ENCODE data around the gene ZNF385C. TPM values are rescaled to one million over a fixed set of nuclear protein-coding genes. Genes with fewer than 3 reads are reported as not detected.

Gene ZNF385C
- total and polyA plus RNA-seq, 2 donors (not counting 1 experiment from before 2014, with no cell fraction given) = 0.33 to 1.1 TPM

GRCh38 chr17:42058063-42058462 is 40.2 kb downstream of the ZNF385C start:
- Histone ChIP-seq H3K27me3 (replicated peaks in 1 of 4; ENCODE audit: control extremely low read depth in 1 of 4, control insufficient read depth in 3 of 4, insufficient read depth in 4 of 4, low read length in 3 of 4) (peaks cover 0 to 8% (median 0%) of the 10 kb centered on the region in 4 experiments), H3K27ac (ENCODE audit: low read length in 2 of 2) (no peak overlapping the region), H2AFZ (ENCODE audit: insufficient read depth, low read depth, low read length, poor library complexity, severe bottlenecking) (no peak overlapping the region), H3K9me3 (ENCODE audit: control extremely low read depth in 1 of 3, control insufficient read depth in 2 of 3, insufficient read depth in 1 of 3, low read length in 2 of 3) (peaks cover 0 to 19% (median 0%) of the 10 kb centered on the region in 3 donors), H3K4me2 (replicated peaks; ENCODE audit: low read depth, low read length, poor library complexity, severe bottlenecking) (no peak overlapping the region), H3K9ac (ENCODE audit: low read length) (no peak overlapping the region), H3K4me3 (ENCODE audit: control extremely low read depth in 1 of 5, extremely low read depth in 1 of 5, insufficient read depth in 1 of 5, low read depth in 2 of 5, low read length in 4 of 5) (no peak overlapping the region), H3K4me1 (ENCODE audit: control insufficient read depth in 2 of 2, insufficient read depth in 2 of 2, low read length in 2 of 2) (no peaks in the 10 kb centered on the region), H3K36me3 (replicated peaks in 1 of 2; ENCODE audit: control extremely low read depth in 1 of 2, control insufficient read depth in 1 of 2, extremely low read depth in 1 of 2, insufficient read depth in 2 of 2, low read length in 1 of 2) (no peaks in the 10 kb centered on the region), H4K20me1 (ENCODE audit: control insufficient read depth, insufficient read depth, low read length, poor library complexity, severe bottlenecking) (no peaks in the 10 kb centered on the region), H3K79me2 (ENCODE audit: control insufficient read depth, insufficient read depth, low read length) (no peaks in the 10 kb centered on the region)
- H3K27ac Mint-ChIP-seq = no peak overlapping the region
- H3K4me3 Mint-ChIP-seq = no peak overlapping the region
- no peaks in the 10 kb centered on the region for H3K9me3 Mint-ChIP-seq (ENCODE audit: insufficient read depth)
- no peaks in the 10 kb centered on the region for H3K4me1 Mint-ChIP-seq
- 85% methylated on average over 7 of the region's 7 CpGs for WGBS (ENCODE audit: insufficient coverage)
- H3K27me3 Mint-ChIP-seq = peaks cover 9% of the 10 kb centered on the region
- TF ChIP-seq EZH2 (IDR thresholded peaks at IDR 0.05; ENCODE audit: borderline replicate concordance, insufficient read depth, low read depth, low read length, poor library complexity, severe bottlenecking) (no peak), CTCF (IDR thresholded peaks at IDR 0.05) (no peak)
- CTCF ChIA-PET = interaction anchor here (1.2 to 1.5 kb wide), 2 partner anchors 10 to 61 kb away, joined by 3 to 5 read pairs; no protein-coding TSS in a partner anchor
- POLR2A ChIA-PET = no interaction called here
- intact Hi-C loops (cut with micrococcal nuclease) = no loop called here
- ATAC-seq (ENCODE audit: low read depth) (no peak), DNase-seq (no peak)

DNA sequence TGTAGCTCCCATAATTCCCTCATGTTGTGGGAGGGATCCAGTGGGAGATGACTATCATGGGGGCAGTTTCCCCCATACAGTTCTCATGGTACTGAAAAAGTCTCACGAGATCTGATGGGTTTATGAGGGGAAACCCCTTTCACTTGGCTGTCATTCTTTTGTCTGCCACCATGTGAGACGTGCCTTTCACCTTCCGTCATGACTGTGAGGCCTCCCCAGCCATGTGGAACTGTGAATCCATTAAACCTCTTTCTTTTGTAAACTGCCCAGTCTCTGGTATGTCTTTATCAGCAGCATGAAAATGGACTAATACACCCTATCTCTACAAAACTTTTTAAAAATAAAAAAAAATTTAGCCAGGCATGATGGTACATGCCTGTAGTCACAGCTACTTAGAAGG is 41.6 kb downstream of the ZNF385C start:
- POLR2A ChIA-PET = no interaction called here
- H3K27ac Mint-ChIP-seq = no peak overlapping the region

More for the DNA sequence above, 41.6 kb downstream of the ZNF385C start:
- H3K27ac ChIP-seq (ENCODE audit: low read length in 2 of 2) = no peak overlapping the region
- H3K4me2 ChIP-seq (replicated peaks; ENCODE audit: low read depth, low read length, poor library complexity, severe bottlenecking) = no peak overlapping the region
- intact Hi-C loops (cut with micrococcal nuclease) = no loop called here
- H2AFZ ChIP-seq (ENCODE audit: insufficient read depth, low read depth, low read length, poor library complexity, severe bottlenecking) = no peak overlapping the region
- CTCF ChIA-PET = interaction anchor here (0.8 to 1.6 kb wide), 2 partner anchors 10 to 59 kb away, joined by 3 to 4 read pairs; no protein-coding TSS in a partner anchor
- no peaks in the 10 kb centered on the region for H3K4me1 ChIP-seq (ENCODE audit: control insufficient read depth in 2 of 2, insufficient read depth in 2 of 2, low read length in 2 of 2)
- no peak overlapping the region for H3K9ac ChIP-seq (ENCODE audit: low read length)
- Mint-ChIP-seq H3K4me1 (no peaks in the 10 kb centered on the region), H3K9me3 (ENCODE audit: insufficient read depth) (no peaks in the 10 kb centered on the region), H3K4me3 (no peak overlapping the region), H3K27me3 (peaks cover 23% of the 10 kb centered on the region)
- TF ChIP-seq EZH2 (IDR thresholded peaks at IDR 0.05; ENCODE audit: borderline replicate concordance, insufficient read depth, low read depth, low read length, poor library complexity, severe bottlenecking) (no peak), CTCF (IDR thresholded peaks at IDR 0.05) (no peak)
- H3K9me3 ChIP-seq (ENCODE audit: control extremely low read depth in 1 of 3, control insufficient read depth in 2 of 3, insufficient read depth in 1 of 3, low read length in 2 of 3) = peaks cover 0 to 19% (median 0%) of the 10 kb centered on the region in 3 donors
- 39% methylated on average over 2 of the region's 3 CpGs for WGBS (ENCODE audit: insufficient coverage)
- H3K27me3 ChIP-seq (replicated peaks in 1 of 4; ENCODE audit: control extremely low read depth in 1 of 4, control insufficient read depth in 3 of 4, insufficient read depth in 4 of 4, low read length in 3 of 4) = peaks cover 0 to 8% (median 0%) of the 10 kb centered on the region in 4 experiments
- H3K36me3 ChIP-seq (replicated peaks in 1 of 2; ENCODE audit: control extremely low read depth in 1 of 2, control insufficient read depth in 1 of 2, extremely low read depth in 1 of 2, insufficient read depth in 2 of 2, low read length in 1 of 2) = no peaks in the 10 kb centered on the region
- H3K4me3 ChIP-seq (ENCODE audit: control extremely low read depth in 1 of 5, extremely low read depth in 1 of 5, insufficient read depth in 1 of 5, low read depth in 2 of 5, low read length in 4 of 5) = no peak overlapping the region
- no peak for ATAC-seq (ENCODE audit: low read depth)
- no peak for DNase-seq
- no peaks in the 10 kb centered on the region for H3K79me2 ChIP-seq (ENCODE audit: control insufficient read depth, insufficient read depth, low read length)
- H4K20me1 ChIP-seq (ENCODE audit: control insufficient read depth, insufficient read depth, low read length, poor library complexity, severe bottlenecking) = no peaks in the 10 kb centered on the region

Data from B cell (primary cell).